DND-41 (cell line): ENCODE results near the gene CCDC148.
"Not testable (repeated sequence)": the region's sequence is repeated elsewhere in the genome, so short reads cannot be mapped to it uniquely, and the experiment has no call there.

Experiments
- ATAC-seq: fragments of 200-7000 bp; cut with Tn5 transposase; 3 replicates; pipeline ENCODE4 v1.9.1; 2021; ENCODE audit warnings: low read depth; ENCODE audit not compliant: insufficient read depth
- DNase-seq: peaks from one replicate; pipeline ENCODE4 v3.0.0-alpha.2; 2020
- H2AFZ ChIP-seq: 2 replicates; pipeline ENCODE4 v1.6.0; 2012; ENCODE audit warnings: low read depth, low read length
- H3K27ac ChIP-seq: 2 replicates; pipeline ENCODE4 v1.5.1; 2012; ENCODE audit warnings: low read length, inconsistent platforms
- H3K27me3 ChIP-seq: fragments of 200-600 bp; sonication (generic); 2 replicates; pipeline ENCODE4 v1.6.0; 2012; ENCODE audit warnings: low read length, mild to moderate bottlenecking, inconsistent platforms; ENCODE audit not compliant: insufficient read depth, poor library complexity
- H3K36me3 ChIP-seq: 2 replicates; pipeline ENCODE4 v1.5.1; 2012; ENCODE audit warnings: low read length, inconsistent platforms; ENCODE audit not compliant: insufficient read depth
- H3K4me1 ChIP-seq: 2 replicates; pipeline ENCODE4 v1.5.1; 2012; ENCODE audit warnings: mild to moderate bottlenecking, low read length; ENCODE audit not compliant: insufficient read depth
- H3K4me2 ChIP-seq: 2 replicates; pipeline ENCODE4 v1.6.0; 2012; ENCODE audit warnings: mild to moderate bottlenecking, moderate library complexity, low read length, inconsistent platforms; ENCODE audit not compliant: insufficient read depth
- H3K4me3 ChIP-seq, 2 experiments: fragments of 200-600 bp in 1 of 2; shearing (Covaris generic) in 1 of 2; 2 replicates each; pipeline ENCODE4 v1.5.1; 2012 to 2016; ENCODE audit warnings: inconsistent platforms in 2 of 2, low read length in 2 of 2, mild to moderate bottlenecking in 2 of 2, low read depth in 1 of 2, moderate library complexity in 1 of 2
- H3K79me2 ChIP-seq: 2 replicates; pipeline ENCODE4 v1.6.0; 2012; ENCODE audit warnings: low read length, inconsistent platforms; ENCODE audit not compliant: insufficient read depth
- H3K9ac ChIP-seq: 2 replicates; pipeline ENCODE4 v1.6.0; 2012; ENCODE audit warnings: low read depth, mild to moderate bottlenecking, inconsistent platforms, low read length, moderate library complexity
- H3K9me3 ChIP-seq: 2 replicates; pipeline ENCODE4 v1.5.1; 2012; ENCODE audit warnings: low read length, moderate library complexity, mild to moderate bottlenecking, inconsistent platforms; ENCODE audit not compliant: insufficient read depth, severe bottlenecking
- H4K20me1 ChIP-seq: 2 replicates; pipeline ENCODE4 v1.6.0; 2012; ENCODE audit warnings: low read length; ENCODE audit not compliant: insufficient read depth
- CTCF ChIP-seq: IDR thresholded peaks from 2 replicates; pipeline ENCODE4 v1.5.1; 2012; ENCODE audit warnings: borderline replicate concordance, low read length, moderate library complexity, mild to moderate bottlenecking; ENCODE audit not compliant: poor library complexity, severe bottlenecking; ENCODE audit errors: extremely low read depth
- EZH2 ChIP-seq: IDR thresholded peaks from 3 replicates; pipeline ENCODE4 v1.6.1; 2012; ENCODE audit warnings: borderline replicate concordance, low read depth, mild to moderate bottlenecking, moderate library complexity, low read length, inconsistent platforms; ENCODE audit not compliant: severe bottlenecking

Gene CCDC148

GRCh38 chr2:158232476-158232875 is 224.1 kb downstream of the CCDC148 start:
- Histone ChIP-seq H3K79me2 (no peaks in the 10 kb centered on the region), H3K9me3 (no peaks in the 10 kb centered on the region), H4K20me1 (no peaks in the 10 kb centered on the region), H3K36me3 (no peaks in the 10 kb centered on the region), H3K27ac (no peak overlapping the region), H3K4me2 (no peak overlapping the region), H3K4me3 (no peak overlapping the region), H3K27me3 (no peaks in the 10 kb centered on the region), H2AFZ (no peak overlapping the region), H3K4me1 (no peaks in the 10 kb centered on the region), H3K9ac (no peak overlapping the region)
- ATAC-seq (no peak), DNase-seq (no peak)
- TF ChIP-seq EZH2, result no peak
- TF ChIP-seq CTCF, result no peak

- Histone ChIP-seq H3K27me3 (no peaks in the 10 kb centered on the region), H4K20me1 (no peaks in the 10 kb centered on the region), H3K9ac (no peak overlapping the region), H3K36me3 (no peaks in the 10 kb centered on the region), H3K27ac (no peak overlapping the region), H3K4me3 (no peak overlapping the region), H3K79me2 (no peaks in the 10 kb centered on the region), H3K4me2 (no peak overlapping the region), H3K9me3 (no peaks in the 10 kb centered on the region), H3K4me1 (no peaks in the 10 kb centered on the region), H2AFZ (no peak overlapping the region)
- DNase-seq (no peak), ATAC-seq (no peak)
- TF ChIP-seq EZH2, result no peak
- no peak for TF ChIP-seq CTCF
Observed at GRCh38 chr2:158228943-158229508, 227.5 kb downstream of the CCDC148 start.

GRCh38 chr2:158223066-158223465 is 233.5 kb downstream of the CCDC148 start:
- not testable (repeated sequence) for ATAC-seq, H3K27ac ChIP-seq, H3K9ac ChIP-seq, H4K20me1 ChIP-seq, H2AFZ ChIP-seq, H3K4me1 ChIP-seq, H3K4me2 ChIP-seq, DNase-seq, H3K36me3 ChIP-seq, H3K4me3 ChIP-seq, H3K27me3 ChIP-seq, H3K79me2 ChIP-seq, H3K9me3 ChIP-seq

DNA sequence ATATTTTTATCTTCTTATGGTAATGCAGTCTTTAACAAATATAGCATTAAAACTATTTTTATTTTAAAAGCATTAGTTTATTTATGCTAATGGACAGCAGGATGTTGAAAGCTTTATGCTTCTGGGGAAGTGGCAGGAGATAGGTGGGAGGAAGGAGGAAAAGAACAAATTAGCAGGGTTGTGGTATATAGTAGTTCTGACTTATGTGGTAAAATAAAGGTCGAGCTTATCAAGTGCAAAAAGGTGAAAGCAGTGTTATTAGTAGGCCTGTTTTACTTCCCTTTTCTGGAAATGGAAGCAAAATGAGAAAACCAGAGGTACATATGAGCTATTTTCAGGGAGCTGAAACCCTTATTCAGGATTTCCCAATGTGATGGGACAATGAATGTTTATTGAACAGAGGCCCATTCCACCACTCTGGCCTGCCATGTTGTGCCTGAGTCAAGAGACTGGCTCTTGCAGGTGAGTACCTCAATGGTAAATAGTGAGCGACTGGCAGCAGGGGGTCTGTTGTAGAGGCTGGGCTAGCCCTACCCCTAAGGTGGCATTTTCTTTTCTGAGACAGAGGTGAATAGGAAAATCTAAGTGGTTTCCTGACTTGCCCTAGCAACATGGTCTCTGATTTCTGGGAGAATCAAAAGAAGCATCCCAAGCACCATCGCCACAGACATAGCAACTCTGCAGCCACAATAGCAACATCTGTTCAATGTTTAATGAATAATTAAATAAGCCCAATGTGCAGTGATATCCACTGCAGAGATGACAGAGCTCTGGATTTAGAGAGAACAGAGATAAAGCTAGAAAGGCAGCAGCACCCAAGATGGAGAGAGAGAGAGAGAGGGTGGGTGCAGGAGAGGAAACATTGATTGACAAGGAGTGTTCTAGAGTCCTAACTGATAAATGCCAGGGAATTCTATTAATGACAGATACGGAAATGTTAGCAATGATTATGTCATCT is 235.2 kb downstream of the CCDC148 start:
- H3K36me3 ChIP-seq, result no peaks in the 10 kb centered on the region
- H4K20me1 ChIP-seq, result no peaks in the 10 kb centered on the region
- no peaks in the 10 kb centered on the region for H3K79me2 ChIP-seq
- no peak overlapping the region for H3K4me2 ChIP-seq
- H3K9ac ChIP-seq, result no peak overlapping the region
- no peaks in the 10 kb centered on the region for H3K4me1 ChIP-seq
- DNase-seq (no peak), ATAC-seq (no peak)
- no peak overlapping the region for H3K4me3 ChIP-seq
- H3K9me3 ChIP-seq, result no peaks in the 10 kb centered on the region
- no peaks in the 10 kb centered on the region for H3K27me3 ChIP-seq
- no peak overlapping the region for H3K27ac ChIP-seq
- no peak for TF ChIP-seq CTCF
- no peak for TF ChIP-seq EZH2
- no peak overlapping the region for H2AFZ ChIP-seq
